Stimulated activated CD8-positive, alpha-beta memory T cell treated with anti-CD3 and anti-CD28 coated beads, Interleukin-12 subunit alpha, Interleukin-12 subunit beta, amount 100 ng/mL, for 24 hours (primary cell): Measurements from ENCODE around the gene LGALS3BP.
A peak's percentile ranks its signal among the peaks of the same experiment; 100 is the strongest.

Experiments used
- DNase-seq: peaks from one replicate; pipeline ENCODE4 v3.0.0-alpha.2; 2020; ENCODE audit errors: extremely low read depth

Gene LGALS3BP

DNA sequence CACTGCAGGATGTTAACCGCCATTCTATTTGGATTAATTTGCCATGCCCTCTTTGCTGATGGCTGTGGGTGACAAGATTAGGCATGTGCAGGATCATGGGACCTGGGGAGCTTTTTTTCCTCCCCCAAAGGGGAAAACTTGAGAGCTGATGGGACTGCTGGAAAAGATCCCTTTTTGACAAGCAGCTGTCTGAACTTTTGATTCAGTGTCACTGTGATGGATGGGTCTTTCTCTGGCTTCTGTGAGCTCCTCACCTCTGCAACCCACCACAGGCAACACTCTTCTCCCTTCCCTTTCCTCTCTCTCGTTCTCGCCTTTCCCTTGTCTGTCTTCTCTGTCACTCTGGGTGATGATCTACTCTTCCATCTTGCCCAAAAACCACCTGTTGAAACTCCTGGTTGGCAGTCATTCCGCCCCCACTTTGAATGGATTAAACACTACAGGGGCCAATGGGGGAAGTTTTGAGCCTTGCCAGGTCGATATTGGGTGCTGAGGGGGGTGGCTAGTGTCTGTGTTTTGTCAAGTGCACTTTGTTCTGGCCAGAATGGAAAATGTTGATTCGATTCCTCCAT, 32.9 kb upstream of the LGALS3BP start:
- DNase-seq: no peak

DNA sequence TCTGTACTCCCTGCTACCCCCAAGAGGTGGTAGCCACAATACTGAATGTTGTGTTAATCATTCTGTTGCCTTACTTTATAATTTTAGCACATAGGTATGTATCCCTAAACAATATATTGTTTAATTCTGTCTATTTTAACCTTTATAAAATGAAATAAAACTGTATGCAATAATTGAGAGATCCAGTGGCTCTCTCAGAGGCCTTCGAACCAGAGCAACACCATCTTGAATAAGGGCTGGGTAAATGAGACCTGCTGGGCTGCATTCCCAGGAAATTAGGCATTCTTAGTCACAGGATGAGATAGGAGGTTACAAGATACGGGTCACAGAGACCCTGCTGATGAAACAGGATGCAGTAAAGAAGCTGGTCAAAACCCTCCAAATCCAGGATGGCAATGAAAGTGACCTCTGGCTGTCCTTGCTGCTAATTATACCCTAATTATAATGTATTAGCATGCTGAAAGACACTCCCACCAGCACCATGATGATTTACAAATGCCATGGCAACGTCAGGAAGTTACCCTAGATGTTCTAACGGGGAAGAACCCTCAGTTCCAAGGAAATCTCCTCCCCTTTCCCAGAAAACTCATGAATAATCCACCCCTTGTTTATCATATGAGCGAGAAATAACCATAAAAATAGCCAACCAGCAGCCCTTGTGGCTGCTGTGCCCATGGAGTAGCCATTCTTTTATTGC, 31.9 kb upstream of the LGALS3BP start:
- no peak for DNase-seq

DNA sequence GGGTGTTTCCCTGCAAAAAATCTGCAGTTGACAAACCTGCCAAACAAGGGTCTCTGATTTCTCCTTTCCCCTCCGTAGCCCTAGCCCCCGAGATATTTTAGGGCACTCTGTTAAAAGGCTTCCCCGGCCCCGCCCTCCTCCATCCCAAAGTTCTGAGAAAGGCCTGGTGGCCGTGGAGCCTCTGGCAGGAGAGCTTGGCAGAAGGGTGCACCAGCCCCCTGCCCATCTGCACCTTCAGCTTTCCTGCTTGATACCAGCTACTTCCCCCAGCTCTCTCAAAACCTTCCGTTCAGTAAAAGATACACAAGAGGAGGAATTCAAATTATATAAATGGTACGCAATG, 30.6 kb upstream of the LGALS3BP start:
- DNase-seq: no peak

- DNase-seq: peak; percentile 55
These were observed 29.9 kb upstream of the LGALS3BP start, which contains the start of gene CANT1 for GRCh38 chr17:79009397-79010303. Gene CANT1 (minus strand): TSS chr17:79009764. CDS start chr17:78997622, 12,142 bp downstream.

- no peak for DNase-seq
These were observed 29.1 kb upstream of the LGALS3BP start for GRCh38 chr17:79008666-79009387.

DNA sequence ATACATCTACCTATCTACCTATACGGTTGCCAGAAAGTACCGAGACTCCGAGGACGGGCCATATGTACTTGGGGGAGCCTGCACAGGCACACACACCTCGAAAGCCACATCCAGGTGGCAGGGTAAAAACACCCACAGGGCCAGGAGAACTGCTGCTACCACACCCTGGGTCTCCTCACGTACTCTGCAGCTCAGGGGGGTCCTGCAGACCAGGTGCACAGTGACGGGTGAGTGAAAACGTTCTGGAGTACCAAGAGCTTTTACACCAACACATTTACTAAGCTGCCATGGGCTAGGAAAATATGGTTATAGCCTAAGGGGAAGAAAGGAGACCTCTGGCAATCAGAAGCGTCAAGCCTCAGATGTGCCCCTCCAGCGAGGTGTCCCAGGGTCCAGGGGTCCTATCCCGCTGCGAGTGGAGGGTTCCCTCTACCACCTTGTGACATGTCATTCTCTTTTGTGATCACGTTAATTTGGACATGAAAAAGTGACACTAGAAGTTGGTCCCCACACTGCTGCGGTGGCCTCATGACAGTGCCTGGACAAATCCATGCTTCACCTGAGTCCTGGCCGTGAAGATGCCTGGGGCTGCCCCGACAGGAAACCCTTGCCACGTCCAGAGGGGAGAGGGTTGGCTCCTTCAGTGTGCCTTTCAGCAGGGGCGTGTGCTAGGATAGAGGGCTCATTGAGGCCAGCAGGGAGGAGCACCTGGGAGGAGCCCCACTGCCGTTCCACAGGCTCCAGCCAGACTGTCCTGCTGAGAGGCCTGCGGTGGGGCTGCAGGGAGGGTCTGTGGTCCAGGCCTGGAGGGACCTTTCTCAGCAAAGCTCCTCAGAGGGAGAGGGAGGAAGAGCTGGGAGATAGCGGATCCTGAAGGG, 28.0 kb upstream of the LGALS3BP start:
- no peak for DNase-seq

GRCh38 chr17:79006794-79007503, 27.2 kb upstream of the LGALS3BP start:
- no peak for DNase-seq

- DNase-seq: no peak
These were observed 26.3 kb upstream of the LGALS3BP start for GRCh38 chr17:79006046-79006445.

- no peak for DNase-seq
These were observed 25.5 kb upstream of the LGALS3BP start for GRCh38 chr17:79005063-79005861.

- DNase-seq: no peak
These were observed 24.1 kb upstream of the LGALS3BP start for GRCh38 chr17:79003661-79004411.

DNA sequence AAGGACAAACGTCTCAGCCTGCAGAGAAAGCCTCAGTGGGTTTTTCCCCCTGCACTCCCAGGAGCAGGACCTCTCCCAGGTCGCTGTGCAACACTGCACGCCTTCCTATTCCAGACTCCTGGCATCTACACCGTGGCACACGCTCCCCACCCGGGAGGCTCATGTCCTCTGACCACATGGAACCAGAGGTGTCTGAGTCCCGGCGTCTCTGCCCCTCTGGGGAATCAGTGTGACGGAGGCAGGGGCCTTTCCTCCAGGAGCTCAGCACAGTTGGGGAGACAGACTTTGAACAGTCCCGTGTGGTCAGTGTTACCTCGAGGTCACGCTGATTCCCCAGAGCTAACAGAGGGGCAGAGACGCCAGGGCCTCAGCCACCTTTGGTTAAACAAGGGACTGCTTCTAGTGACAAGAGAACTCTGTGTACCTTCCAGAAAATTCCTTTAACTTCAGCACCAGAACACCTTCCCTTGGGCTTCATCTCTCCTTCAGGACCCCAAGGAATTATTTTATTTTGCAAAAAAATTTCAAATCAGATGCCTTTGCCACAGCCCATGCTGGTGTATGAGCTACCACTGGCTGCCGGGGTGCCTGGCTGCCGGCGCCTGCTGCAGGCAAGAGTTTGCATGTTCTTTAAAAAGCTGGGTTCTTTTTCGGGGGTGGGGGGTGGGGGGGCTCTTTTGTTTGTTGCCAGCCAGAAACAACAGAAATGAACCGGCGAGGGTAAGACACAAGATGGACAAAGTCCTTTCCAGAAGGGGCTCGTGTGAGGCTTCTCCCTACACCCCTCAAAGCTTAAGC, 23.3 kb upstream of the LGALS3BP start:
- no peak for DNase-seq

DNA sequence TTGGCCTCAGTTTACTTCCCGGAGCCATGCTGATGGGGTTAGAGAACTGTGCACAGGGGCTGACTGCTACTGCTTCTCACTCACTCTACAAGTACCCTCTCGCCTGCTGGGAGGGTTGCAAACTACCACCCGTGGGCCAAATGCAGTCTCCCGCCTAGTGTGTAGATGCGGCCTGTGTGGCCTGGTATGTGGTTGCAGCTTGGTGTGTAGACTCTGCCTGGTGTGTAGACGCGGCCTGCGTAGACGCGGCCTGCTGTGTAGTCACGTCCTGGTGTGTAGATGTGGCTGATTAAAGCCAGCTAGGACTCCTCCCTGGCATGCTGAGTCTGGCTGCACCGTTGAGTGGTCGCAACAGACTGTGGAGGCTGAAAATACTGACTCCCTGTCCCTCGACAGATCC, 22.6 kb upstream of the LGALS3BP start:
- DNase-seq: no peak

DNA sequence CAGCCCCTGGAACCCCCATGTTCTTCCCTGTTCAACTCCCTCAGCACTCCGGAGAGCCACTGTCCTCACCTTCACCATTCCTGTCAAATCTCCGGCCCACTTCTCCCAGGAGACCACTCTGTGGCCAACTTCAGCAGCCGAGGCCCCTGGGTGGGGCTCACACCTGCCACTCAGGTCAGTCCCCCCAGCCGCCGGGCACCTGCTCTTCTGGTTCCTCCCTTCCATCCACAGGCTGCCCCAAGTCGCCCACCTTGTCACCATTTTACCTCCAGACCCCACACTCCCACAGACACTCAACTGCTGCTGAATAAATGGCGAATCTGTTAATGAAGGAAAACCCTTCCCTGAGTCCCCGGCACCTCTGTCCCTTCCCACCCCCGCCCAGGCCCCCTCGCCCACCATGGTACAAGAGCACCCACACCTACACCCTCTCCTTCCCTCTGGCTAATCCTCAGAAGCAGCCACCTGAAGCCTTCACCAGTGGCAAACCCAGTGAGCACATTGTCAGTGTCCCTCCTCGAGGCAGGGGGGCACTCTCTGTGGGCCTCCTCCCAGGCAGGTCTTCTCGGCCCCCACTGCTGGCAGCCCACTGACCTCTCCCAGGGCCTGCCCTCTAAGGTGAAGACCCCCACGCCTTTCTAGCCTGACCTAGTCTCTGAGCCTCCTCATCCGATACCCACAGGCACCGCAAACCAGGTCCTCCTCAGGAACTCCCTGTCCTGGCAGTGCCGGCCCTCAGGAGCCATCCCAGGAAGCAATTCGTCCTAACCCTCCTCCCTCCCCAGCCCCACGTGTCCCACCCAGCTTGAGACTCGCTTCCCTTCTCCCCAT, 21.7 kb upstream of the LGALS3BP start:
- DNase-seq: no peak

DNA sequence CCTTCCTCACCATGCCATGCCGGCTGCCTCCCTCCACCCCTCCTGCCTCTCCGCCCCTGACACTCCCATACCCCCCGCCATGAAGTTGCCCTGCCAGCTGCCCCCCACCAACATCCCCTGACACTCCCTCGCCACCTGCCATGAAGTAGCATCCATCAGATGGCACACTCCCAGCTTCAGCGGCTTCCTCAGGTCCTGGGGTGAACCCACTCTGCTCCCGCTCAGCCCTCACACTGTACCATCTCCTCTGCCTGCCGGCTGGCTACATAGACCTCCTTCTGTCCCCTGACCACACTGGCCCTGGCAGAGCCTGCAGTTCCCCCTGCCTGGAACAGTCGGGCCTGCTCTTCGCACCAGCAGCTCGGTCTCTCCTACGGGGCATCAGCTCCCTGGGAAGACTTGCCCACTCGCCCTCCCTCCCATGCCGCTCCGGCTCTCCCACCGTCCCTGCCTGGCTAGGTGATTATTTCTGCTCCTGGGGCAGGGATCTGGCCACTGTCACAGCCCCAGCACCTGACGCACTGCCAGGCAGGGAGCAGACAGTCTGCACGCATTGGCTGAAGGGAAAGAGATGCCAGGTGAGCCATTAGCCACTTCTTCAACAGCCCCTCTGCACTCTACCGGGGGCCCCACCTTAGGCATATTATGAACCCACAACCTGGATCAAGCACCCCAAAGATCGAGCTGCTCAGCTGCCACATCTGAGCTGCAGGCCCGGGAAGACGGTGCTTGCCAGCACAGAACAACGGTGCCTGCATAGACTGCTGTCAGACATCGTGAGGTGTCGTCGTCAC, 20.9 kb upstream of the LGALS3BP start:
- no peak for DNase-seq

DNA sequence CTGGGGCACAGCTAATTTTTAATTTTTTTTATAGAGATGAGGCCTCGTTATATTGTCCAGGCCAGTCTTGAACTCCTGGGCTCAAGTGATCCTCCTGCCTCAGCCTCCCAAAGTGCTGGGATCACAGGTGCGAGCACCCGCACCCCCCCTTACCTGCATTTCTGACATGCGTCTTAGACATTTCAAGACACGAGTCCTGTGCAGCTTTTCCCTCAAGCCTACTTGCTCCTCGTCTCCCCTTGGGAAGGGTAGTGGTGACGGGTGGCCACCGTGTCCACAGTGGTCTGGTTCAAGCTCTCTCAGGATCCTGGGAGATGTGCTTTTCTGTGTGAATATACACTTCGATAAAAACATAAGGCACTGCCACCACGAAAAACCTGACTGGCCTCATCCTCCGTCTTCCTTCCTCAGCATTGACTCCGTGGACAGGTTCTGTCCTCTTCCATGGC, 20.2 kb upstream of the LGALS3BP start:
- DNase-seq: no peak

GRCh38 chr17:78999056-78999768, 19.5 kb upstream of the LGALS3BP start:
- DNase-seq: no peak
